Trophoblast cell (in vitro differentiated cells and primary cell): ENCODE results near the gene RBBP8.
"Not testable (repeated sequence)": the region's sequence is repeated elsewhere in the genome, so short reads cannot be mapped to it uniquely, and the experiment has no call there.

Experiments
- DNase-seq, 2 donors: peaks; one replicate each; pipeline ENCODE4 v3.0.0-alpha.2; 2016
- H2AFZ ChIP-seq: 2 replicates; pipeline ENCODE4 v1.6.1; 2013; ENCODE audit warnings: low read length, moderate library complexity, mild to moderate bottlenecking; ENCODE audit not compliant: insufficient read depth, poor library complexity
- H2AK5ac ChIP-seq: 2 replicates; pipeline ENCODE4 v1.6.1; 2013; ENCODE audit warnings: mild to moderate bottlenecking, low read length
- H2BK120ac ChIP-seq: 2 replicates; pipeline ENCODE4 v1.6.1; 2013; ENCODE audit warnings: low read length, mild to moderate bottlenecking, moderate library complexity; ENCODE audit not compliant: insufficient read depth, poor library complexity
- H2BK12ac ChIP-seq: 2 replicates; pipeline ENCODE4 v1.6.1; 2013; ENCODE audit warnings: mild to moderate bottlenecking, low read length, moderate library complexity
- H2BK5ac ChIP-seq: 2 replicates; pipeline ENCODE4 v1.6.1; 2013; ENCODE audit warnings: low read length, low read depth, moderate library complexity, mild to moderate bottlenecking; ENCODE audit not compliant: poor library complexity
- H3K14ac ChIP-seq: 2 replicates; pipeline ENCODE4 v1.6.1; 2013; ENCODE audit warnings: mild to moderate bottlenecking, low read length
- H3K18ac ChIP-seq: 2 replicates; pipeline ENCODE4 v1.6.1; 2013; ENCODE audit warnings: mild to moderate bottlenecking, low read length
- H3K23ac ChIP-seq: 2 replicates; pipeline ENCODE4 v1.6.1; 2013; ENCODE audit warnings: low read length
- H3K27ac ChIP-seq: 2 replicates; pipeline ENCODE4 v1.5.1; 2013; ENCODE audit warnings: low read depth, mild to moderate bottlenecking, inconsistent platforms, low read length, moderate library complexity
- H3K27me3 ChIP-seq: 2 replicates; pipeline ENCODE4 v1.6.1; 2013; ENCODE audit warnings: inconsistent platforms, mild to moderate bottlenecking, low read length, moderate library complexity; ENCODE audit not compliant: insufficient read depth
- H3K36me3 ChIP-seq, 2 experiments: 1 replicate in 1 of 2; 2 replicates in 1 of 2; pipeline ENCODE4 v1.6.1; 2013; ENCODE audit warnings: low read length in 2 of 2, mild to moderate bottlenecking in 2 of 2, moderate library complexity in 1 of 2; ENCODE audit not compliant: insufficient read depth in 2 of 2, control insufficient read depth in 1 of 2
- H3K4ac ChIP-seq: 2 replicates; pipeline ENCODE4 v1.6.1; 2013; ENCODE audit warnings: low read depth, mild to moderate bottlenecking, low read length, moderate library complexity
- H3K4me1 ChIP-seq, 2 experiments: 1 replicate in 1 of 2; 2 replicates in 1 of 2; pipeline ENCODE4 v1.6.1; 2013; ENCODE audit warnings: low read length in 2 of 2, mild to moderate bottlenecking in 2 of 2, moderate library complexity in 1 of 2; ENCODE audit not compliant: insufficient read depth in 2 of 2, control insufficient read depth in 1 of 2
- H3K4me2 ChIP-seq: 2 replicates; pipeline ENCODE4 v1.6.1; 2013; ENCODE audit warnings: inconsistent platforms, mild to moderate bottlenecking, low read length, moderate library complexity
- H3K4me3 ChIP-seq: 2 replicates; pipeline ENCODE4 v1.5.1; 2013; ENCODE audit warnings: mild to moderate bottlenecking, low read depth, low read length, inconsistent platforms
- H3K79me1 ChIP-seq: one replicate; pipeline ENCODE4 v1.6.1; 2013; ENCODE audit warnings: low read length
- H3K79me2 ChIP-seq: 2 replicates; pipeline ENCODE4 v1.6.1; 2013; ENCODE audit warnings: low read length, mild to moderate bottlenecking; ENCODE audit not compliant: control insufficient read depth, insufficient read depth, poor library complexity
- H3K9ac ChIP-seq: 2 replicates; pipeline ENCODE4 v1.6.1; 2013; ENCODE audit warnings: mild to moderate bottlenecking, low read length
- H3K9me3 ChIP-seq: 2 replicates; pipeline ENCODE4 v1.6.1; 2013; ENCODE audit warnings: low read depth, mild to moderate bottlenecking, control low read depth, inconsistent platforms, low read length; ENCODE audit not compliant: insufficient read depth
- H4K12ac ChIP-seq: 2 replicates; pipeline ENCODE4 v1.6.1; 2013; ENCODE audit warnings: low read depth, mild to moderate bottlenecking, low read length, moderate library complexity
- H4K8ac ChIP-seq: 2 replicates; pipeline ENCODE4 v1.6.1; 2013; ENCODE audit warnings: low read depth, mild to moderate bottlenecking, low read length, moderate library complexity
- H4K91ac ChIP-seq: one replicate; pipeline ENCODE4 v1.6.1; 2013; ENCODE audit warnings: low read depth, mild to moderate bottlenecking, low read length, moderate library complexity
- WGBS: extraction: QIAGEN DNeasy Blood & Tissue Kit; methylation state at CpG from one replicate; pipeline ENCODE4 v1.1.7; 2013; ENCODE audit warnings: missing lambda C conversion rate; ENCODE audit not compliant: insufficient read length, insufficient coverage; ENCODE audit errors: extremely low coverage; 5-methylcytosine and 5-hydroxymethylcytosine counted together

Gene RBBP8

DNA sequence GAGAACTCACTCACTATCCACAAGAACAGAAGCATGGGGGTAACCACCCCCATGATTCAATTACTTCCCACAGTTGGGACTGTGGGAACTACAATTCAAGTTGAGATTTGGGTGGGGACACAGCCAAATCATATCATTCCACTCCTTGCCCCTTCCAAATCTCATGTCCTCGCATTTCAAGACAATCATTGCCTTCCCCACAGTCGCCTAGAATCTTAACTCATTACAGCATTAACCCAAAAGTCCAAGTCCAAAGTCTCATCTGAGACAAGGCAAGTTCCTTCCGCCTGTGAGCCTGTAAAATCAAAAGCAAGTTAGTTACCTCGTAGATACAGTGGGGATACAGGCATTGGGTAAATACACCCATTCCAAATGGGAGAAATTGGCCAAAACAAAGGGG lies 20.9 kb downstream of the RBBP8 start:
- not testable (repeated sequence) for H3K4me3 ChIP-seq, H3K4ac ChIP-seq, H3K23ac ChIP-seq, H3K14ac ChIP-seq, H3K18ac ChIP-seq, H4K12ac ChIP-seq, H3K9me3 ChIP-seq, H3K4me2 ChIP-seq, H2AK5ac ChIP-seq, DNase-seq, H3K79me2 ChIP-seq, H4K8ac ChIP-seq, H2AFZ ChIP-seq, H3K79me1 ChIP-seq, H2BK120ac ChIP-seq, H3K27me3 ChIP-seq, H2BK12ac ChIP-seq, H3K9ac ChIP-seq, H3K27ac ChIP-seq, H3K4me1 ChIP-seq, H4K91ac ChIP-seq, H2BK5ac ChIP-seq
- H3K36me3 ChIP-seq = peaks cover 0 to 17% of the 10 kb centered on the region in 2 experiments
- no CpG with 5 or more reads among the region's 4 CpGs for WGBS

DNA sequence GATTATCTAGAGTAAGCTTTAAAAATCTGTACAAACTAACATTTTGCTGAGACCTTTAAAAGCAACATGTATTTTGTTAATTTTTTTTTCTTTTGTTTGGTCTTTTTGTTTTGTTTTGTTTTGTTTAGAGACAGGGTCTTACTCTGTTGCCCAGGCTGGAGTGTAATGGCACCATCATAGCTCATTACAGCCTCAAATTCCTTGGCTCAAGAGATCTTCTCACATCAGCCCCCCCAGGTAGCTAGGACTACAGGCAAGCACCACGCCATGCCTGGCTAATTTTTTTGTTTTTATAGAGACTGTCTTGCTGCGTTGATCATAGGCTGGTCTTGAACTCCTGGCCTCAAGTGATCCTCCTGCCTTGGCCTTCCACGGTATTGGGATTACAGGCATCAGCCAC lies 23.1 kb downstream of the RBBP8 start:
- no peaks in the 10 kb centered on the region for H3K79me1 ChIP-seq
- H3K18ac ChIP-seq = no peak overlapping the region
- H3K9ac ChIP-seq = no peak overlapping the region
- no peak overlapping the region for H2BK120ac ChIP-seq
- H3K4me2 ChIP-seq = no peak overlapping the region
- no peak overlapping the region for H3K14ac ChIP-seq
- no peaks in the 10 kb centered on the region for H3K4me1 ChIP-seq
- no peak overlapping the region for H4K12ac ChIP-seq
- H3K27ac ChIP-seq = no peak overlapping the region
- no peak overlapping the region for H4K91ac ChIP-seq
- no CpG with 5 or more reads among the region's 3 CpGs for WGBS
- no peak overlapping the region for H2BK12ac ChIP-seq
- peaks cover 0 to 12% of the 10 kb centered on the region in 2 experiments for H3K36me3 ChIP-seq
- H3K79me2 ChIP-seq = no peaks in the 10 kb centered on the region
- no peaks in the 10 kb centered on the region for H3K27me3 ChIP-seq
- no peak overlapping the region for H2AK5ac ChIP-seq
- H3K4ac ChIP-seq = no peak overlapping the region
- no peak for DNase-seq
- no peak overlapping the region for H2AFZ ChIP-seq
- no peaks in the 10 kb centered on the region for H3K9me3 ChIP-seq
- H4K8ac ChIP-seq = no peak overlapping the region
- no peak overlapping the region for H3K4me3 ChIP-seq
- H3K23ac ChIP-seq = no peak overlapping the region
- H2BK5ac ChIP-seq = no peak overlapping the region

DNA sequence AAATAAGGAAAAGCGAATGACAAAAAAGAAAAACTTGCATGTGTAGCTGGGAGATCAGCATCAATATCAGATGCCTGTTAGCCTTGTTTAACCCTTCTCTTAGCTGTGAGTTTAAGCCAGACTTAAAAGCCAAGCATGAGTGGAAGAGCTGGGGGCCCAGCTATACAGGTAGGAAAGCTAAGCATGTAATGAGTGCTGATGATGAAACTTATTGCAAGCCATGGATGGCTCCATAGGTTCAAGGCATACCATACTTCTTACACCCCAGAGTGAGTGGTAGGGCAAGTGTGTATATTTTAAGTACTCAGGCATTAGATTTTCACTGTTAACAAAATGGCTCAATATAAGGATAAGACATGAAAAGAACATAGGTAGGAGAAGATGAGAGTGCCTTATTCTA lies 28.0 kb downstream of the RBBP8 start:
- no peak overlapping the region for H3K4me2 ChIP-seq
- H2AK5ac ChIP-seq = no peak overlapping the region
- WGBS = no CpG with 5 or more reads among the region's 1 CpG
- peak; percentile 29 to 73 for DNase-seq
- no peak overlapping the region for H2AFZ ChIP-seq
- no peak overlapping the region for H2BK12ac ChIP-seq
- H3K4me1 ChIP-seq = no peaks in the 10 kb centered on the region
- no peak overlapping the region for H3K9ac ChIP-seq
- no peak overlapping the region for H3K4me3 ChIP-seq
- no peak overlapping the region for H3K27ac ChIP-seq
- no peak overlapping the region for H4K91ac ChIP-seq
- H3K4ac ChIP-seq = no peak overlapping the region
- H3K36me3 ChIP-seq = peaks cover 0 to 2% of the 10 kb centered on the region in 2 experiments
- H3K9me3 ChIP-seq = no peaks in the 10 kb centered on the region
- no peak overlapping the region for H3K18ac ChIP-seq
- no peaks in the 10 kb centered on the region for H3K27me3 ChIP-seq
- H3K23ac ChIP-seq = no peak overlapping the region
- no peak overlapping the region for H3K14ac ChIP-seq
- no peak overlapping the region for H4K12ac ChIP-seq
- no peaks in the 10 kb centered on the region for H3K79me1 ChIP-seq
- H3K79me2 ChIP-seq = no peaks in the 10 kb centered on the region
- H2BK120ac ChIP-seq = no peak overlapping the region
- H4K8ac ChIP-seq = no peak overlapping the region
- no peak overlapping the region for H2BK5ac ChIP-seq

DNA sequence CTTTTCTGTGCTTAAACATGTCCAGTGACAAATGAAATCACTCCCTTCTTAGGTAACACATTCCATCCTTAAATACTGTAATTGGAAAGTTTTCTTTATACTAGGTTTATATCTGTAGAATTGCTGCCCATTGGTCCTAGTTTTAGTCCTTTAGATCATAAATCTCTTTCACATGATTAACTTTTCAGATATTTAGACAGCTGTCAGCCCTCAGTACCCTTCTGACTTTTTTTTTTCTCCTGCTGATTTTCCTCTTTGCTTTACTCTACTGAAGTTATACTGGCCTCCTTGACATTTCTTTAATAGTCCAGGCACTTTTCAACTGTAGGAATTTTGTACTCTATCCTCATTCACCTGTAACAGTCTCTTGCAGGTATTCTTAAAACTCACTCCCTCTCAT lies 28.9 kb downstream of the RBBP8 start:
- H4K12ac ChIP-seq = no peak overlapping the region
- no peak overlapping the region for H3K27ac ChIP-seq
- H4K91ac ChIP-seq = no peak overlapping the region
- H3K4ac ChIP-seq = no peak overlapping the region
- no peaks in the 10 kb centered on the region for H3K9me3 ChIP-seq
- no peaks in the 10 kb centered on the region for H3K27me3 ChIP-seq
- H3K23ac ChIP-seq = no peak overlapping the region
- H2AK5ac ChIP-seq = no peak overlapping the region
- no peaks in the 10 kb centered on the region for H3K4me1 ChIP-seq
- no peaks in the 10 kb centered on the region for H3K79me1 ChIP-seq
- H2BK12ac ChIP-seq = no peak overlapping the region
- H3K4me3 ChIP-seq = no peak overlapping the region
- H2BK5ac ChIP-seq = no peak overlapping the region
- H4K8ac ChIP-seq = no peak overlapping the region
- H2AFZ ChIP-seq = no peak overlapping the region
- no peak overlapping the region for H3K18ac ChIP-seq
- DNase-seq = peak in 1 of 2 donors; percentile 24
- no peak overlapping the region for H3K9ac ChIP-seq
- no peaks in the 10 kb centered on the region for H3K79me2 ChIP-seq
- no peaks in the 10 kb centered on the region for H3K36me3 ChIP-seq
- H3K4me2 ChIP-seq = no peak overlapping the region
- H3K14ac ChIP-seq = no peak overlapping the region
- no peak overlapping the region for H2BK120ac ChIP-seq
